ENCODE results near the gene SDE2. TPM values are rescaled to one million over a fixed set of nuclear protein-coding genes. Genes with fewer than 3 reads are reported as not detected.

Gene SDE2
- total RNA-seq, 1 experiment from 2014 or later = 21.8 TPM

DNA sequence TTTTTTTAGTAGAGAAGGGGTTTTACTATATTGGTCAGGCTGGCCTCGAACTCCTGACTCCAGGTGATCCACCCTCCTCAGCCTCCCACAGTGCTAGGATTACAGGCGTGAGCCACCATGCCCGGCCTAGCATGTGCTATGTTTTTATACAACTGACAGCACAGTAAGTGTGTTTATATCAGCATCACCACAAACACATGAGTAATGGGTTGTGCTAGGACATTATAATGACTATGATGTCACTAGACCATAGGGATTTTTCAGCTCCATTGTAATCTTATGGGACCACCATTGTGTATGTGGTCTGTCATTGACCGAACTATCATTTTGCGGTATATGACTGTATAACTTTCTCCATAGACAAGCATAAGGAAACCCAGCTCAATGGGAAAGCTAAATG is 64.4 kb downstream of the SDE2 start:
- H3K4me3 ChIP-seq (ENCODE audit: low read length) = no peak overlapping the region
- no peak overlapping the region for H2AFZ ChIP-seq (ENCODE audit: low read length)
- no peaks in the 10 kb centered on the region for H3K79me2 ChIP-seq (ENCODE audit: low read length)
- H3K9ac ChIP-seq (ENCODE audit: low read length) = no peak overlapping the region
- H3K27me3 ChIP-seq (ENCODE audit: low read length) = no peaks in the 10 kb centered on the region
- no peak for DNase-seq
- H3K27ac ChIP-seq (ENCODE audit: low read length) = no peak overlapping the region
- H3K36me3 ChIP-seq (ENCODE audit: insufficient read depth, low read length) = no peaks in the 10 kb centered on the region
- H3K9me3 ChIP-seq (ENCODE audit: low read length) = no peaks in the 10 kb centered on the region
- no peak overlapping the region for H3K4me2 ChIP-seq (ENCODE audit: low read depth, low read length, poor library complexity, severe bottlenecking)
- no peaks in the 10 kb centered on the region for H4K20me1 ChIP-seq (ENCODE audit: insufficient read depth, low read depth, low read length)
- H3K4me1 ChIP-seq (ENCODE audit: low read length) = peaks cover 7% of the 10 kb centered on the region
- H3K9me2 ChIP-seq (replicated peaks; ENCODE audit: insufficient read depth, low read length) = no peaks in the 10 kb centered on the region

- Histone ChIP-seq H4K20me1 (ENCODE audit: insufficient read depth, low read depth, low read length) (no peaks in the 10 kb centered on the region), H3K9me3 (ENCODE audit: low read length) (no peaks in the 10 kb centered on the region), H3K36me3 (ENCODE audit: insufficient read depth, low read length) (no peaks in the 10 kb centered on the region), H3K4me1 (ENCODE audit: low read length) (peaks cover 7% of the 10 kb centered on the region), H3K4me3 (ENCODE audit: low read length) (no peak overlapping the region), H3K9ac (ENCODE audit: low read length) (no peak overlapping the region), H3K27me3 (ENCODE audit: low read length) (no peaks in the 10 kb centered on the region), H2AFZ (ENCODE audit: low read length) (no peak overlapping the region), H3K79me2 (ENCODE audit: low read length) (no peaks in the 10 kb centered on the region), H3K4me2 (ENCODE audit: low read depth, low read length, poor library complexity, severe bottlenecking) (no peak overlapping the region), H3K9me2 (replicated peaks; ENCODE audit: insufficient read depth, low read length) (no peaks in the 10 kb centered on the region), H3K27ac (ENCODE audit: low read length) (no peak overlapping the region)
- no peak for DNase-seq
These were observed 66.1 kb downstream of the SDE2 start for GRCh38 chr1:225933072-225933471.

Small RNA genes lying within 50 kb of the gene (small RNA-seq; reads per million reads assigned to genes)
- not detected for gene AL117348.1
- not detected for gene NDUFA3P3

Other genes with a start within 250 kb of the SDE2 start
- 105 and 245 TPM in 2 replicates for gene SRP9, start 221.5 kb downstream of the SDE2 start, total RNA-seq (2014; rRNA removed; shearing (Covaris generic); ENCODE audit: low replicate concordance)
- gene EPHX1, start 189.2 kb downstream of the SDE2 start, total RNA-seq (2014; rRNA removed; shearing (Covaris generic); ENCODE audit: low replicate concordance) = 0.63 and 3.2 TPM in 2 replicates
- 4.1 and 4.8 TPM in 2 replicates for gene TMEM63A, start 117.0 kb downstream of the SDE2 start, total RNA-seq (2014; rRNA removed; shearing (Covaris generic); ENCODE audit: low replicate concordance)
- gene LEFTY1, start 110.2 kb downstream of the SDE2 start, total RNA-seq (2014; rRNA removed; shearing (Covaris generic); ENCODE audit: low replicate concordance) = 0.40 TPM in 1 of 2 replicates, not detected in the other
- gene PYCR2, start 75.1 kb downstream of the SDE2 start, total RNA-seq (2014; rRNA removed; shearing (Covaris generic); ENCODE audit: low replicate concordance) = 57.0 and 75.8 TPM in 2 replicates
- not detected in 2 replicates for gene LEFTY2, start 58.1 kb downstream of the SDE2 start, total RNA-seq (2014; rRNA removed; shearing (Covaris generic); ENCODE audit: low replicate concordance)
- gene H3-3A, start 63.4 kb upstream of the SDE2 start, total RNA-seq (2014; rRNA removed; shearing (Covaris generic); ENCODE audit: low replicate concordance) = 236 and 436 TPM in 2 replicates
- gene ACBD3, start 187.4 kb upstream of the SDE2 start, total RNA-seq (2014; rRNA removed; shearing (Covaris generic); ENCODE audit: low replicate concordance) = 20.6 and 25.2 TPM in 2 replicates
- gene MIXL1, start 224.3 kb upstream of the SDE2 start, total RNA-seq (2014; rRNA removed; shearing (Covaris generic); ENCODE audit: low replicate concordance) = 9.2 and 20.8 TPM in 2 replicates